ENCODE data around the gene RAB24.

The RAB24 gene

GRCh38 chr5:177301503-177302165, 1.9 kb downstream of the RAB24 start:
- Mint-ChIP-seq H3K36me3 (ENCODE audit: low read depth) (peaks cover 40% of the 10 kb centered on the region), H3K27me3 (ENCODE audit: low read depth) (no peaks in the 10 kb centered on the region), H3K4me3 (peak overlapping the region; percentile 91 to 97 (median 95)), H3K27ac (peak overlapping the region in 2 of 3 experiments; percentile 72 to 79), H3K4me1 (peaks cover 50% of the 10 kb centered on the region), H3K9me3 (no peaks in the 10 kb centered on the region)
- TF ChIP-seq, protein P1, sequence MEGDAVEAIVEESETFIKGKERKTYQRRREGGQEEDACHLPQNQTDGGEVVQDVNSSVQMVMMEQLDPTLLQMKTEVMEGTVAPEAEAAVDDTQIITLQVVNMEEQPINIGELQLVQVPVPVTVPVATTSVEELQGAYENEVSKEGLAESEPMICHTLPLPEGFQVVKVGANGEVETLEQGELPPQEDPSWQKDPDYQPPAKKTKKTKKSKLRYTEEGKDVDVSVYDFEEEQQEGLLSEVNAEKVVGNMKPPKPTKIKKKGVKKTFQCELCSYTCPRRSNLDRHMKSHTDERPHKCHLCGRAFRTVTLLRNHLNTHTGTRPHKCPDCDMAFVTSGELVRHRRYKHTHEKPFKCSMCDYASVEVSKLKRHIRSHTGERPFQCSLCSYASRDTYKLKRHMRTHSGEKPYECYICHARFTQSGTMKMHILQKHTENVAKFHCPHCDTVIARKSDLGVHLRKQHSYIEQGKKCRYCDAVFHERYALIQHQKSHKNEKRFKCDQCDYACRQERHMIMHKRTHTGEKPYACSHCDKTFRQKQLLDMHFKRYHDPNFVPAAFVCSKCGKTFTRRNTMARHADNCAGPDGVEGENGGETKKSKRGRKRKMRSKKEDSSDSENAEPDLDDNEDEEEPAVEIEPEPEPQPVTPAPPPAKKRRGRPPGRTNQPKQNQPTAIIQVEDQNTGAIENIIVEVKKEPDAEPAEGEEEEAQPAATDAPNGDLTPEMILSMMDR (IDR thresholded peaks at IDR 0.05; ENCODE audit: unreplicated experiment in 3 of 3), result no peak

- TF ChIP-seq, protein P1 (IDR thresholded peaks at IDR 0.05; ENCODE audit: unreplicated experiment in 3 of 3), result no peak
- peaks cover 39% of the 10 kb centered on the region for H3K36me3 Mint-ChIP-seq (ENCODE audit: low read depth)
- H3K27me3 Mint-ChIP-seq (ENCODE audit: low read depth), result no peaks in the 10 kb centered on the region
- H3K4me3 Mint-ChIP-seq, result peak overlapping the region; percentile 44 to 86 (median 80)
- H3K27ac Mint-ChIP-seq, result peak overlapping the region; percentile 82 to 95 (median 91)
- no peaks in the 10 kb centered on the region for H3K9me3 Mint-ChIP-seq
- peaks cover 46% of the 10 kb centered on the region for H3K4me1 Mint-ChIP-seq
Observed at GRCh38 chr5:177300951-177301350, 2.6 kb downstream of the RAB24 start.

DNA sequence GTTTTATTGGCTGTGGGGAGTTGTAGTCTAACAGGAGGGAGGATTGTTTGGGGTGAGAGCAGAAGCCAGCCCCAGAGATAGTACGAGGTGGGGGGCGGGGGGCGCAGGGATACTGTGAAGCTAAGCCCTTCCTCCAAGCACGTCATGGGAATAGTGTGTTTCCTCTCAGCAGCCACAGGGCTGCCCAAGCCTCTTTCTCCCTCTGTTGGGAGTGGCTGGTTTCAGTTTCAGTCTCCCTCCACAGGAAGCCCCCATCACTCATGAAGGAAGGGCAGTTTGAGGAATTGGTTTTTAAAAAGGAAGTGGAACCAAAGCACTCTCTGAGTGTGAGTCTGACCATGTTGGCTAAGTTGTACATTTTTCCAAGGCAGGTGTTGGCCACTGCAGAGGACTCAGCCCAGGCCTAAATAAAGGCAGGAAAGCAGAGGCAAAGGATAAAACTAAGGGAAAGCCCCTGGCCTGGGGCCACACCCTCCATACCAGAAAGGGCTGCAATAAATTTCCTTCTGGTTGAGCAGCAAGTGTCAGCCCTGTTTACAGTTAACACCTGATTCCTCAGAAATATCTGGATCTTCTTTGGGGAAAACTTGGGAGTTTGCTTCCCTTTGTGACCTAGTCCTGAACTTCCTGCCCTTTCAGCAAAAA, 3.2 kb downstream of the RAB24 start:
- peak overlapping the region; percentile 82 to 95 (median 91) for H3K27ac Mint-ChIP-seq

GRCh38 chr5:177299697-177300096, 3.8 kb downstream of the RAB24 start:
- Mint-ChIP-seq H3K27ac (peak overlapping the region; percentile 28 to 91 (median 82)), H3K27me3 (ENCODE audit: low read depth) (no peaks in the 10 kb centered on the region), H3K4me3 (peak overlapping the region in 2 of 3 experiments; percentile 37 to 68), H3K4me1 (peaks cover 40% of the 10 kb centered on the region), H3K36me3 (ENCODE audit: low read depth) (peaks cover 39% of the 10 kb centered on the region), H3K9me3 (no peaks in the 10 kb centered on the region)
- TF ChIP-seq, protein P1 (IDR thresholded peaks at IDR 0.05; ENCODE audit: unreplicated experiment in 3 of 3), result no peak

More for the DNA sequence above, 3.2 kb downstream of the RAB24 start:
- H3K4me3 Mint-ChIP-seq, result peak overlapping the region; percentile 67 to 86 (median 80)
- TF ChIP-seq, protein P1 (IDR thresholded peaks at IDR 0.05; ENCODE audit: unreplicated experiment in 3 of 3), result no peak
- no peaks in the 10 kb centered on the region for H3K9me3 Mint-ChIP-seq
- H3K4me1 Mint-ChIP-seq, result peaks cover 44% of the 10 kb centered on the region
- peaks cover 39% of the 10 kb centered on the region for H3K36me3 Mint-ChIP-seq (ENCODE audit: low read depth)
- no peaks in the 10 kb centered on the region for H3K27me3 Mint-ChIP-seq (ENCODE audit: low read depth)

- H3K4me1 Mint-ChIP-seq, result peaks cover 31% of the 10 kb centered on the region
- H3K36me3 Mint-ChIP-seq (ENCODE audit: low read depth), result peaks cover 47% of the 10 kb centered on the region
- TF ChIP-seq, protein P1 (IDR thresholded peaks at IDR 0.05; ENCODE audit: unreplicated experiment in 3 of 3), result no peak
- H3K4me3 Mint-ChIP-seq, result no peak overlapping the region
- no peaks in the 10 kb centered on the region for H3K9me3 Mint-ChIP-seq
- H3K27me3 Mint-ChIP-seq (ENCODE audit: low read depth), result no peaks in the 10 kb centered on the region
- H3K27ac Mint-ChIP-seq, result no peak overlapping the region
Observed at GRCh38 chr5:177297922-177298321, 5.6 kb downstream of the RAB24 start.

Data from nephron (organoid).